Thoracic aorta (tissue), 2 donors: ENCODE results near the gene CAMK1D. TPM values are rescaled to one million over a fixed set of nuclear protein-coding genes. Genes with fewer than 3 reads are reported as not detected.
"Not testable (repeated sequence)": the region's sequence is repeated elsewhere in the genome, so short reads cannot be mapped to it uniquely, and the experiment has no call there.

Experiments
- ATAC-seq: fragments of 150-250 bp; one replicate; pipeline ENCODE4 v1.8.0; 2017; ENCODE audit warnings: low read depth; ENCODE audit not compliant: insufficient number of reproducible peaks, low FRiP score
- DNase-seq: peaks from one replicate; pipeline ENCODE4 v3.0.0-alpha.2; 2020; ENCODE audit warnings: low spot score
- H3K27ac ChIP-seq, 2 donors: fragments of 200-600 bp; sonication (generic); 1 replicate in 1 of 2; 2 replicates in 1 of 2; pipeline ENCODE4 v1.5.1; 2016; ENCODE audit warnings: mild to moderate bottlenecking in 2 of 2, moderate library complexity in 2 of 2
- H3K27me3 ChIP-seq: fragments of 200-600 bp; sonication (generic); replicated peaks from 2 replicates; pipeline ENCODE4 v1.6.0; 2016; ENCODE audit warnings: mild to moderate bottlenecking; ENCODE audit not compliant: insufficient read depth
- H3K36me3 ChIP-seq: fragments of 200-600 bp; sonication (generic); one replicate; pipeline ENCODE4 v1.5.1; 2016
- H3K4me1 ChIP-seq, 2 donors: fragments of 200-600 bp; sonication (generic); 1 replicate in 1 of 2; 2 replicates in 1 of 2; pipeline versions ENCODE4 v1.5.1 to v1.6.0; 2016; ENCODE audit warnings: low read depth in 2 of 2, mild to moderate bottlenecking in 1 of 2; ENCODE audit not compliant: control insufficient read depth in 1 of 2
- H3K4me3 ChIP-seq: fragments of 200-600 bp; sonication (generic); 2 replicates; pipeline ENCODE4 v1.5.1; 2016; ENCODE audit warnings: mild to moderate bottlenecking
- H3K9me3 ChIP-seq: fragments of 200-600 bp; sonication (generic); 2 replicates; pipeline ENCODE4 v1.5.1; 2016
- total RNA-seq, 2 donors: library from RNA; depleted of rRNA; stranded (reverse); fragments of >200 nt; gene quantifications; one replicate each; pipeline versions ENCODE4 v1.1.0 to v1.2.3, GENCODE V29; 2016
- TF ChIP-seq, protein P1 (sequence below): fragments of 200-600 bp; sonication (generic); IDR thresholded peaks from one replicate; pipeline ENCODE4 v1.5.1; 2019; ENCODE audit warnings: antibody characterized with exemption

Gene CAMK1D
- total RNA-seq, 2 donors from 2014 or later: 8.7 to 11.2 TPM

GRCh38 chr10:12489357-12489756 is 140.0 kb downstream of the CAMK1D start:
- no peaks in the 10 kb centered on the region for H3K27me3 ChIP-seq
- TF ChIP-seq, protein P1, sequence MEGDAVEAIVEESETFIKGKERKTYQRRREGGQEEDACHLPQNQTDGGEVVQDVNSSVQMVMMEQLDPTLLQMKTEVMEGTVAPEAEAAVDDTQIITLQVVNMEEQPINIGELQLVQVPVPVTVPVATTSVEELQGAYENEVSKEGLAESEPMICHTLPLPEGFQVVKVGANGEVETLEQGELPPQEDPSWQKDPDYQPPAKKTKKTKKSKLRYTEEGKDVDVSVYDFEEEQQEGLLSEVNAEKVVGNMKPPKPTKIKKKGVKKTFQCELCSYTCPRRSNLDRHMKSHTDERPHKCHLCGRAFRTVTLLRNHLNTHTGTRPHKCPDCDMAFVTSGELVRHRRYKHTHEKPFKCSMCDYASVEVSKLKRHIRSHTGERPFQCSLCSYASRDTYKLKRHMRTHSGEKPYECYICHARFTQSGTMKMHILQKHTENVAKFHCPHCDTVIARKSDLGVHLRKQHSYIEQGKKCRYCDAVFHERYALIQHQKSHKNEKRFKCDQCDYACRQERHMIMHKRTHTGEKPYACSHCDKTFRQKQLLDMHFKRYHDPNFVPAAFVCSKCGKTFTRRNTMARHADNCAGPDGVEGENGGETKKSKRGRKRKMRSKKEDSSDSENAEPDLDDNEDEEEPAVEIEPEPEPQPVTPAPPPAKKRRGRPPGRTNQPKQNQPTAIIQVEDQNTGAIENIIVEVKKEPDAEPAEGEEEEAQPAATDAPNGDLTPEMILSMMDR: no peak
- H3K36me3 ChIP-seq: no peaks in the 10 kb centered on the region
- H3K4me1 ChIP-seq: peaks cover 4 to 17% of the 10 kb centered on the region in 2 donors
- H3K27ac ChIP-seq: no peak overlapping the region
- H3K4me3 ChIP-seq: no peak overlapping the region
- DNase-seq: no peak
- no peak for ATAC-seq
- H3K9me3 ChIP-seq: no peaks in the 10 kb centered on the region

DNA sequence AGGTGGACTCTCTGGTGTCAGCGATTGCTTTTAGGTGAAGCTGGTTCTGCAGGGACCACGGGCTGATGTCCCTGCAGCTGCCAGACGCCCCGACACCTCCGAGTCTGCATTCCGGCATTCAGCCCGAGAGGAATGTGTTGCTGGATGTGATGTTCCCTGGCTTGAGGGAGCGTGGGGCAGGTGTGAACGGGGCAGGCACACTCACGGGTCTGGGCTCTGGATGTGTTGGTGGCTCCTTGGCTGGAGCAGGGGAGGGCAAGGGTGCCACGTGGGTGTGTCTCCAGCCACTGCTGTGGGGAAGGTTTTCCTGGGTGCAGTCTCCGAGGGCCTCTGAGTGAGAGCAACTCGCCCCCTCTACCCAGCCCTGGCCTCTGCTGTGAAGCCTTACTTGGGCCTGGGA is 140.5 kb downstream of the CAMK1D start:
- Histone ChIP-seq H3K27me3 (no peaks in the 10 kb centered on the region), H3K36me3 (no peaks in the 10 kb centered on the region), H3K27ac (no peak overlapping the region), H3K4me1 (peaks cover 0 to 12% of the 10 kb centered on the region in 2 donors), H3K9me3 (no peaks in the 10 kb centered on the region), H3K4me3 (no peak overlapping the region)
- DNase-seq (no peak), ATAC-seq (no peak)
- TF ChIP-seq, protein P1: no peak

DNA sequence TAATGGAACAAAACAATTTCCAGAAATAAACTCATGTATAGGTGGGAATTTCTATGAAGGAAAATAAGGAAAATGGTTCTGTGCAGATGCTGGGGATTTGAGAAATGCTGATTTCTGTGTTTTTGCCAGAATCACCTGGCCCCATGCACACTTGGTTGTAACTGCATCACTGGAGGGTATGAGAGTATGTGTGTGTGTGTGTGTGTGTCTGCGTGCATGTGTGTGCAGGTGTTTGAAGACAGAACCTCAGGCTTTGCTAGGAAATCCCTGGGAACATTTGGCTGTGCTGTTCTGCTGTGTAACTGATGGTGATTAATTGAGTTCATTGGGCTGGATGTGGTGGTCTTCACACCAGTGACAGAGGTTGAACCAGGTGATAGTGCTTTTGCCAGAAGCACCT is 141.6 kb downstream of the CAMK1D start:
- Histone ChIP-seq H3K9me3 (no peaks in the 10 kb centered on the region), H3K27me3 (no peaks in the 10 kb centered on the region), H3K36me3 (no peaks in the 10 kb centered on the region), H3K27ac (no peak overlapping the region), H3K4me1 (peaks cover 0 to under 1% of the 10 kb centered on the region in 2 donors), H3K4me3 (no peak overlapping the region)
- TF ChIP-seq, protein P1: no peak
- ATAC-seq: no peak
- no peak for DNase-seq

- TF ChIP-seq, protein P1: no peak
Measured at GRCh38 chr10:12491491-12491890, 142.1 kb downstream of the CAMK1D start.

DNA sequence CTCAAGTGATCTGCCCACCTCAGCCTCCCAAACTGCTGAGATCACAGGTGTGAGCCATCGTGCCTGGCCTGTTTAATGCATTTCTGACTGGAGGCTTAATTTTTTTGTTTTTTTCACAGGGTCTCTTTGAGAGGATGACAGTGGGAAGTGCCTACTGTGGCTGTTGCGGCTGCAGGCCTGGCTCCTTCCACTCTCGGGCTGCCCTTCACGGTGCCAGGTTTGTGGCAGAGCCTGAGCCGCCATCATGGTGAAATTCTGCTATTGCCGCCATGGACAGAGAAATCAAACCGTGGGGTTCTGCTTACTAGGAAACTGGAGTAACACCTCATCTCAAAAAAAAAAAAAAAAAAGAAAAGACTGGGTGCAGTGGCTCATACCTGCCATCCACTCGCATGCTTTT is 142.7 kb downstream of the CAMK1D start:
- Histone ChIP-seq H3K36me3 (no peaks in the 10 kb centered on the region), H3K27ac (no peak overlapping the region), H3K4me1 (no peaks in the 10 kb centered on the region), H3K27me3 (no peaks in the 10 kb centered on the region), H3K9me3 (no peaks in the 10 kb centered on the region), H3K4me3 (no peak overlapping the region)
- DNase-seq (no peak), ATAC-seq (no peak)
- TF ChIP-seq, protein P1: no peak

More at GRCh38 chr10:12491491-12491890, 142.1 kb downstream of the CAMK1D start:
- H3K9me3 ChIP-seq: no peaks in the 10 kb centered on the region
- ATAC-seq (no peak), DNase-seq (no peak)
- no peaks in the 10 kb centered on the region for H3K27me3 ChIP-seq
- no peak overlapping the region for H3K27ac ChIP-seq
- no peaks in the 10 kb centered on the region for H3K36me3 ChIP-seq
- H3K4me3 ChIP-seq: no peak overlapping the region
- no peaks in the 10 kb centered on the region for H3K4me1 ChIP-seq

DNA sequence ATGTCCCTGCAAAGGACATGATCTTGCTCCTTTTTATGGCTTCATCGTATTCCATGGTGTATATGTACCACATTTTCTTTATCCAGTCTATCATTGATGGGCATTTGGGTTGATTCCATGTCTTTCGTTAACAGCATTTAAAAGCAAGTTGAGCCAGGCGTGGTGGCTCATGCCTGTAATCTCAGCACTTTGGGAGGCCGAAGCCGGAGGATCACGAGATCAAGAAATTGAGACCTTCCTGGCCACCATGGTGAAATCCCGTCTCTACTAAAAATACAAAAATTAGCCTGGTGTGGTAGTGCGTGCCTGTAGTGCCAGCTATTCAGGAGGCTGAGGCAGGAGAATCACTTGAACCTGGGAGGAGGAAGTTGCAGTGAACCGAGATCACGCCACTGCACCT is 147.7 kb downstream of the CAMK1D start:
- not testable (repeated sequence) for ATAC-seq

More for the DNA sequence above, 147.7 kb downstream of the CAMK1D start:
- not testable (repeated sequence) for H3K36me3 ChIP-seq, H3K27me3 ChIP-seq, DNase-seq, H3K9me3 ChIP-seq, H3K4me3 ChIP-seq, H3K27ac ChIP-seq
- peaks cover 6 to 25% of the 10 kb centered on the region in 2 donors for H3K4me1 ChIP-seq
